Activated T-cell treated with anti-CD3 and anti-CD28 coated beads, Interleukin-2, amount 50 U/mL, for 1 hour (primary cell): ENCODE measurements around the gene TFE3.
A peak's percentile ranks its signal among the peaks of the same experiment; 100 is the strongest.

ENCODE experiments used
- DNase-seq: peaks from one replicate; pipeline ENCODE4 v3.0.0-alpha.2; 2020

Gene TFE3

DNA sequence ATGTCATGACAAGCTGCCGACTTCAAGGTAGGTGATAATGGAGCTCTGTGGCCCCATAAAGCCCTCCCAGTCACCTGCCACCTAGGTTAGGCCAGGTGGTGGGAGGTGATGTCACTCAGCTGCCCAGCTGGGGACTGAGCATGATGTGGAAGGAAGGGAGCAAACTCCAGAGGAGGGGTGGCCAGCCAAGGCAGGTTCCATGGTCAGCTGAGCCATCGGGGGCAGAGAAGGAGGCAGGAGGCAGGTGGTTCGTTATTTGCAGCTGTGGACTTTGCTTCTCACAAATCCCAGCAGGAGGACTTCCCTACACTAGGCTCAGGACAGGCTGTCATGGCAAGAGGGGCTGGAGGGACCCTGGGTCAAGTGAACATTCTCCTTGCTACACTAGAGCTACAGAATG, 17.8 kb upstream of the TFE3 start:
- DNase-seq, result no peak

DNA sequence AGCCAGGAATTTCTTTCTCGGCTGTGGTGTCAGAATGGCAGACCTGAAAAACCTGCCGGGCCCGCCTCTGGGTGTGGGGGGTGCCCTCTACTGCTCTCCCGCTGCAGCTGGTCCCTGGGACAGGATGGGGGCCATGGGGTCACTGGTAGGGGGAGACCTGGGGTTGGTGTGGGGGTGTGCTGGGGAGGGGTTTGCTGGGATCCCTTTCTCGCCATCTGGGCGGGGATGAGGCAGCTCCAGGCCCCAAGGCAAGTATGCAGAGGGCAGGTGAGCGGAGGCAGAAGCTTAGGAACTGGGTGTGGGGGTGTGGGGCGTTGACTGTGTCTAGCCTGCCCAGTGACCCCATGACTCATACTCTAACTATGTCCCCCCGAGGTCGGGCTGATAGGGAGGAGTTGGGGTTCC, 16.5 kb upstream of the TFE3 start:
- no peak for DNase-seq

DNA sequence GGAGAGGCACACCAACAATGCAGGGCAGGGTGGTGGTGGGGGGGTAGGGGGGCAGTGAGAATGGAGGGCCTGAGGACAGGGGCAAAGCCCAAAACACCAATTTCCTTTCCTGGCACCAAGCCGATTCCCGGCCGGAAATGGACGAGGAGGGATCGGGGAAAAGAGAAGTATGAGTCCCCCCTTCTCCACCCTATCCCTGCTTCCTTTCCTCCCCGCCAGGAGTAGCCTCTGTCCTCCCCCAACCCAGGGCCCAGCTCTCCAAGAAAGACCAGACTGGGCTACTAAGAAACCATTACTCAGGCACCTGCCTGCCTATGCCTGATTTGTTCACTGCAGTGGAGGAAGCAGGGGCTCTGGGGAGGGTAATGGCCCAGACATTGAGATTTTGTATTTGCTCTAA, 16.0 kb upstream of the TFE3 start:
- DNase-seq, result no peak

DNA sequence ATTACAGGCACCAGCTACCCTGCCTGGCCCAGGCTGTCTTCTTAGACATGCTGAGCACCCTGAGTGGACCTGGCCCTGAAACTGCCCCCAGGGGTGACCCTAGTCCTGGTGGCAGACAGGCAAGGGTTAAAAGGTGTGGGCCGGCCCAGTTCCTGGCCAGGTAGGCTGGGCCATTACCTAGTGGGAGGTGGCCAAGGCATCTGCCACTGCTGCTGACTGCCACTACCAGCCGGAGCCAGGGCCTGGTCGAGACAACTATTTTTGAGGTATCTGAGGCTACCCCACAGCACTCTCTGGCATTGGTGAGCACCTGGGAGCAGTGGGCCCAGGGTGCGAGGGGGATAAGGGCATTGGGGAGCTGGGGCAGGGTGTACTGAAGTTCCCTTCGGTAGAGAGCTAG, 15.6 kb upstream of the TFE3 start, which contains the start of gene CCDC120:
Gene CCDC120 (plus strand): TSS at position 206 of the 400 bp plus-strand sequence. CDS start 3,043 bp downstream, outside the sequence.
- no peak for DNase-seq

DNA sequence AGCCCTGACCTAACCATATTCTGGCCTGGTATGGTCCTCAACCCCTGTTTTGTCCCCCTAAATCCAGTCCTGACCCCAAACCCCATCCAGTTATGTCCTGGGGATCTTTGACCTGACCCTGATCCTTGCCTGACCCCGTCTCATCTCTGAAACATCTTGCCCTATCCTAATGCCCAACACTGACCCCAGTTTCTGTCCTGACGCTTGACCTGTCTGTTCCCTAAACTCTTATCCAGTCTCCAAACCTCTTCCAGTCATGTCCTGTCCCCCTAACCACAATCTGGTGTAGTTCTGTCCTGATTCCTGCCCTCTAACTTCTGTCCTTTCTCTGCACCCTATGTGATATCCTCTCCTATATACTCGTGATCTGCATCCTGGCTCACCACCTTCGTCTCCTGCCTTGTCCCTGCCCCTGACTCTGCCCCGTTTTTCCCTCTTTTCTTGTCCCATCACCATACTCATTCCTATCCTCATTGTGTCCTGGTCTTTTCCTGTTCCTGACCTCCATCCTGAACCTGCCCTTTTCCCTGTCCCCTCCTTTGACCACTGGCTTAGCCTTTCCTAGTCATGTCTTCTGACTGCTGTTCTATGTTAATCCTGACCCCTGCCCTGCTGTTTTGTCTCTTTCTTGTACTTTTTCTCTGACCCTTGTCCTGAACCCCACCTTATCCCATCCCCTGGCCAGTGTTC, 11.1 kb upstream of the TFE3 start:
- no peak for DNase-seq

DNA sequence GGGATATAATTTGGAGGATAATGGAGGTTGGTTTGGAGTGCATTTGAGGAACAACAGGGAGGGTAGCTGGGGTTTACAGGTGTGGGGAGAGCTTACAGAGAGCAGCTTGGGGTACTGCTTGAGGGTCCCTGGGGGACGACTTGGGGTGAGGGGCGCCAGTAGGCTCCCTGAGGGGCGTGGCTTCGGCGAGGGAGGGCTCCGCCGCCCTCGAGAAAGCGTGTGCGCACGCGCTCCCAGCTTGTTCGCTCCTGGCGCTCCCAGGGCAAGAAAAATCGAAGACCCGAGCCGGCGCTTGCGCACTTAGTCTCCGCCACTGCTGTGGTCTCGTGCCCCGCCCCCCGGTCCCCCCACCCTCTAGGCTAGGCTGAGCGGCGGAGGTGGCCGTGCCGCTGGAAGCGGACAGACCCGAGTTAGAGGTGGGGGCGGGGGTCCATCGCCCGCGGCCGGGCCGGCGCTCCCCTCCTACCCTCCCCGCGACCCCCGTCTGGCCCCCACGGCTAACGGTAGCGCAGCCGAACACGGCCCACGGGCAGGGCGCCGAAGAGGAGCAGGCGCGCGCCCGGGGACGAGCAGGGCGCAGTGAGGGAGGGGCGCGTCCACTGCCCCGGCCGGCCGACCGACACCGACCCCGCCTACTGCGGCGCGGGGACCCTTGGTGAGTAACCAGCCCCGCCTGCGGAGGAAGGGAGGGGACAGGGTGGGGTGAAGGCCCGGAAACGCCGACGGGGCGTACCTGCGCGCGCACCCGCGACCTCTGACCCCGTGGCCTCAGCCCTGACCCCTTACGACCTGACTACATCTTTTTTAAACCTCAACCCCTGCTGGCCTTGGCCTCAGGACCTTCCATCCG, 10.3 kb upstream of the TFE3 start:
- peak; percentile 67 for DNase-seq

DNA sequence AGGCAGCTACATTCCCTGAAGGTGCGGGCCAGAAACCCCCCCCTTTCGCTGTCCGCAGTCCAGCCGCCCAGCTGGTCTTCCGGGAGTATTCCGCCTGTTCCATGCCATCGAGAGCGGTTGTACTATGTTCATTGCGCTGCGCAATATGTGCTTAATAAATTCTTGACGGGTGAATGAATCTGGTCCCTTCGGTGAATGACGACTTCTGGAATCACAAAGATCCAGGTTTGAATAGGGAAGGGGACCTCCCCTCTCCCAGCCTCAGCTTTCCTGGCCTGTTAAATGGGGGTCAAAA, 777 bp upstream of the TFE3 start:
- no peak for DNase-seq

DNA sequence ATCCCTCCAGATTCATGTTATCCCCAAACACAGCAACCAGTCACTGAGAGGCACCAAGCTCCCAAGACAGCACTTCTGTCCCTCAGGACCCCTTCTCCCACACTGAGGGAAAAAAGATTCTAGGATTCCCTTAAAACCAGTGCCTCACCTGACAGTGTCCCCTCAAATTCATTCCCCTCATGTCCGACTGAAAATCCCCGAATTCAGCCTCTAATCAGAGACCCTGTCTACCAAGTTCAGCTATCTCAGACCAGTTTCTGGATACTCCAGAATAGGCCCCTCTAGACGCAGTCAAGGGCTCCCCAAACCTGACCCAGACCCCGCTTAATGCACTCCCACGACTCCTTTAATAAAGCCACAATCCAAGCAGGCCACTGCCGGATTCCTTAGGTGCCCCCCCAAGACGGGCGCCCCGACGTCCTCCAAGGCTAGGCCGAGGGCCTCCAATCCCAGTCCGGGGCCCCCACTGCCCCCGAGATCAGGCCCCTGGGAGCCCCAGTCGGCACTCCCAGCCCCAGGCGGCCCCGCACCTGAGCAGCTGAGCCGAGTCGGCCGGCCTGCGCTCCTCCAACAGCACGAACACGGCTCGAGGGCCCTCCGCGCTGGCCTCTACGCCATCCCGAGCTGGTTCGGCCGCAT, 457 bp downstream of the TFE3 start:
- no peak for DNase-seq

DNA sequence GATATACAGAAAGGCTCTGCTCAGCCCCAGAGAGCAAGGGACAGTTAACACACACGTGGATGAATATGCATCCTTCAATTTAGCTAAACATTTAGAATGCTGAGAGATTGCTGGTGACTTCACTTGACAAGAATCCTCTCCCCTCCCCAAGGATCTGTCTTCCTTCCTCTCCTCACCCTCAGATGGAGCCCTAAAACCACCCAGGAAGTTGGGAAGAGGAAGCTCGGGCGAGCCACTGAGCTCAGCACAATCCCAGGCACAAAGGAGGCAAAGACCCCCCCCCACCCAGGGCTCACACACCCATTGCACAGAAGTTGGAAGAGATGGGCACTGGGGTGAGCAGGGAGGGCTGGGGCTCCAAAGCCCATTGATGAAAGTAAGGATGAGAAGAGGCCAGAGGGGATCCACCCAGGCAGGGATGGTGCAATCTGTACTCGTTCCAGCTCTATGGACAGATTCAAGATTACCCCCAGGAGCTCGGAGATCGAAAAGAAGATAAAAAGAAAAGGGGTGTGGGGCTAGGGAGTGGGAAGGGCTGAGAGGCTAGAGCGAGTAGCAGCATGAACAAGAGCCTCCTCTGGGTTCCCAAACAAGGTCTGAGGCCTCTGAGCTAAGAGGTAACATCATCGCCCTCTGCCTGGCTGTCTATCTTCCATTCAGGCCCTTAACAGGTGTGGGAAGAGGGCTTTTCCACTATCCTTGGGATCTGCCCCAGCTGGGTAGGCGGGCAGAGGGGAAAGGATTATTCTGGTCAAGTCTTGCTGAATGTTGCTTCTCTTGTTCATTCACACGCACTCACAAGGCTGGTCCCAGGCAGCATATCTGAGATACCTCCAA, 1.2 kb downstream of the TFE3 start:
- DNase-seq, result no peak

DNA sequence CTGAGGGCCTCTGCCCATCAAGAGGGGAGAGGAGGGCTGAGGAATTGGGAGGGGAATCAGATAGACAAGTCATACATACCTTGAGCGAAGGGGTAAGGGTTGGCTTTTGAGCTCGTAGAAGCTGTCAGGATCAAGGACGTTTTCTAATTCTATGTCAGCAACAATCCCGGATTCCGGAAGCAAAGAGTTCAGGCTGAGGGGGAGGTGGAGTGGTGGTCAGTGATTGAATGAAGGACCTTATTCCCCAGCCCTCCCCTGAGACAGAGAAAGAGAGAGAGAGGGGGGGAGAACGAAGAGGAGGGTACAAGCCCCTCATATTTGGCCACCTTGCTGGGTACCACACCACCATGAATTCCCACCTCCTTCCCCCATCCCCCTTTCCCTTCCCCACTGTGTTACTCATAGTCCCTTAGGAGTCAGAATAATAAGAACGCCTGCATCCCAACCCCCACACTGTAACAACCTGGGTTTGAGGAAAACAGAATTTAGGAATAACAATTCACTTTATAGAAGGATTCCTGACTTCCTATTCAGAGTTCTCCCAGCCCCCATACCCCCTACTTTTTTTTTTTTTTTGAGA, 2.7 kb downstream of the TFE3 start:
- no peak for DNase-seq

DNA sequence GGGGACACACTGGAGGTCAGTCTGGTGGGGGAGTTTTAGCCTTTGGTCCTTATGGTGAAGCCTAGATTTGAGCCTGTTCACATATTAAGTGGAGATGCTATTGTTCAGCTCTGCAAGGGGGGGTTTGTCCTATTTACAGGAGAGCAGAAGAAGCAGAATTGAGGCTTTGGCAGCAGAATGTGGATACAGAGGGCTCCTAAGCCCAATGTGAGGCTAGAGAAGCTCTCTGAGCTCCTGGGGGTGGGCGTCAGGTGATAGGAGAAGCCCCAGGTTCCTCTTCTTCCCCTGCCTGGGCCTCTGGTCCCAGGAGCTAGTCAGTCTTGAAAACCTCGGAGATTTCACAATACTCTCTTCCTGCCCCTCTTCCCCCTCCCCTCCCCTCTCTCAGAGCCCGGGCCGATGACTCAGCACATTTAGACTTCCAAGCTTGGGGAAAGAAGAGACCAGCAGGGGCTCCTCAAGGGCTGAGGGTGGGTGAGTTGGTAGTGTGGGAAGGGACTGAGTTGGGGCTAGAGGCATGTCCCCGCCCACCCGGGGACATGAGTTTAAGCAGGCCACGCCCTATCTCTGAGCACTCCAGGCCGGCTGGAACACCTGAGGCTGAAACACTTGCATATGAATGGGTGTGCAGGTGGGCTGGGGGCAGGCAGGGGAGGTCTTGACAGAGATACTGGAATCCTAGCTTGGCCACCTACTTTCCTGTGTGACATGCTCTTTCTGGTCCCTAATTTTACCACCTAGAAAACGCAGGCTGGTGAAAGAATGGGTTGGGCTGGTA, 3.4 kb downstream of the TFE3 start:
- peak; percentile 35 for DNase-seq

DNA sequence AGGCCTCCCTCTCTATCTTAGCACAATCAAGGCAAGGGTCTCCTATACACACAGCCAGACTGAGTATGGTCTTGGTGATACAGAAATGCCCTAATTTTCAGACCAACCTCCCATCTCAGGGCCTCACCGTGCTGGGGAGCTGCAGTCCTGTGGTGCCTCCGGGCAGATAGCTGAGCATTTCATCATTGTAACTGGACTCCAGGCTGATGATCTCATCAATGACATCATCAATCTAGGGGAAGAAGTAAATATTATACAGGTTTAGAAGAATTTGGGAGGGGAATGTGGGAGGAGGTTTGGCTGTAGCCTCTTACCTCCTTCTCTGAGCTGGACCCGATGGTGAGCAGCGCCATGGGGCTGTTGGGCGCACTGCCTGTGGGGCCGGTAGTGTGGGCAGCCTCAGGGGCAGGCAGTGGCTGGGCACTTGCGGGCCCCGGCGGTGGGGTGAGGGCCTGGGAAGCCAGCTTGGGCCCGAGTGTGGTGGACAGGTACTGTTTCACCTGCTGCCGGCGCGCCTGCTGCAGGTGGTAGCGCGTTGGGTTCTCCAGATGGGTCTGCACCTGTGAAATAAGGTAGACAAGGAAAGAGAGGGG, 5.2 kb downstream of the TFE3 start:
- DNase-seq, result no peak

DNA sequence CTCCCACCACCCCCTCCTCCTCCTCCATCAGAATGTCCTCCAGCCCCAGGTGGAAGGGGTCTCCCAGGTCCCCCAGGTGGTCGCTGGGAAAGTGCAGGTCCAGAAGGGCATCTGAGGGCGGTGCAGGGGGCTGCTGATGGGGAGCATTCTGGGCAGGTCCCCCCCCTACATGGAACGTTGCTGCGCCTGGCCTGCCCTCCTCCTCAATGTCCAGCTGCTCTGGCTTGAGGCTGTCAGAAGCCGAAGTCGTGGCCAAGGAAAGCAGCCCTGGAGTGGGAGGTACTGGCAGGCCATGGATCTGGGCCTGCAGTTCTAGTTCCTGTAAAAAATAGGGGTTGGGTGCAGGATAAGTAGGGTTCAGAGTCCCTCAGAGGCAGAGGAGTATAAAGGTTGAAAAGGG, 12.9 kb downstream of the TFE3 start:
- no peak for DNase-seq

DNA sequence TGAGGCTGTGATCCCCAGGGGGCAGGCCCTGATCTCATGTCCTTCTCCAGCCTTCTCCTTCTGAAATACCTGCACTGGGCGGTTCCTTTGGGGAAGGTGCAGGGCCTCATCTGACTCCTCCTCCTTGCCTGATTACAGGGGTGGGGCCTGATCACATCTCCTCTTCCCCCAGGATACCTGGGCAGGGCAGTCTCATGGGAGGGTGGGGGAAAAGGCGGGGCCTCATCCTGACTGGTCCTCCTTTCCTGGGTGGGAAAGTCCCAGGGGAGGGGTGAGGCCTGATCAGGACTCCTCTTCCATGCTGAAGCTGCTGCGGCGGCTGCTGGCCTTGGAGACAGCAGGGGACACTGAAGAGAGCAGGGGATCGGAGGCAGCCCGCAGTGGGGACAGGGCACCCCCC, 13.3 kb downstream of the TFE3 start:
- no peak for DNase-seq

DNA sequence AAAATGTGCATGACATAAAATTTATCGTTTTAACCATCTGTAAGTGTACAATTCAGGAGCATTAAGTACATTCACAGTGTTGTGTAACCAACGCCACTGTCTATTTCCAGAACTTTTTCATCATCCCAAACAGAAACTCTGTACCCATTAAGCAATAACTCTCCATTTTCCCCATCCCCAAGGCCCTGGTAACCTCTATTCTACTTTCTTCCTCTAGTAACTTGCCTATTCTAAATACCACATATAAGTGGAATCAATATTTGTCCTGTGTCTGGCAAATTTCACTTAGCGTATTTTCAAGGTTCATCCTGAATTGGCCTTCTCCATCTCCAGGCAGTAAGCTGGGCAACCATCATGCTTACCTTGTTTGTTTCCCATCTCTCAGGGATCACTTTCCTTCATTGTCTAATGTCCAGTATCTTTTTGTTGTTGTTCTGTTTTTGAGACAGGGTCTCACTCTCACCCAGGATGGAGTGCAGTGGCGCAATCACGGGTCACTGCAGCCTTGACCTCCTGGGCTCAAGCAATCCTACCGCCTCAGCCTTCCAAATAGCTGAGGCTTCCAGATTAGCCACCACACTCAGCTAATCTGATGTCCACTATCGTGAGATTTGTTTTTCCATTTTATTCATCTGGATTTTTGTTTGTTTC, 23.4 kb downstream of the TFE3 start:
- no peak for DNase-seq

DNA sequence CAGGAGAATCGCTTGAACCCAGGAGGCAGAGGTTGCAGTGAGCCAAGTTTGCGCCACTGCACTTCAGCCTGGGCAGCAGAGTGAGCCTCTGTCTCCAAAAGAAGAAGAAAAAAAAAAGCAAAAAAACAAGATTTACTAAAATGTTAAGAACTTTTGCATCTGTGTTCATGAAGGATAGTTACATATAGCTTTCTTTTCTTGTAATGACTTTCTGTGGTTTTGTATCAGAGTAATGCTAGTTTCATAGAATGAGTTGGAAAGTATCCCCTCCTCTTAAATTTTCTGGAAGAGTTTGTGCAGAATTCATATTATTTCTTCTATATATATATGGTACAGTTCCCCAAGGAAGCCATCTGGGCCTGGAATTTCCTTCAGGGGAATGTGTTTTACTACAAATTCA, 24.1 kb downstream of the TFE3 start:
- DNase-seq, result no peak

DNA sequence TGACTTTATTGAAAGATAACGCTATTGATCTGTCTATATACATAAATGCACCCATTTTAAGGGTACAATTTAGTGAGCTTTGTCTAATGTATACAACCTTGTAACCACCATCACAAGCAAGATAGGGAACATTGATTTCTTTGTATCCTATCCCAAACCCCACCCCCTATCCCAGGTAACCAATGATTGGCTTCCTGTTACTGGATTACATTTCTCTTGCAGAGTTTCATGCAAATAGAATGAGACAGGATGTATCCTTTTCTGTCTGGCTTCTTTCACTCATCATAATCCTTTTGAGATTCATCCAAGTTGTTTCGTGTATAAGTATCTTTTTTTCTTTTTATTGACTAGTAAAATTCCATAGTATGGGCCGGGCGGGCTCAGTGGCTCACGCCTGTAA, 39.5 kb downstream of the TFE3 start:
- no peak for DNase-seq

DNA sequence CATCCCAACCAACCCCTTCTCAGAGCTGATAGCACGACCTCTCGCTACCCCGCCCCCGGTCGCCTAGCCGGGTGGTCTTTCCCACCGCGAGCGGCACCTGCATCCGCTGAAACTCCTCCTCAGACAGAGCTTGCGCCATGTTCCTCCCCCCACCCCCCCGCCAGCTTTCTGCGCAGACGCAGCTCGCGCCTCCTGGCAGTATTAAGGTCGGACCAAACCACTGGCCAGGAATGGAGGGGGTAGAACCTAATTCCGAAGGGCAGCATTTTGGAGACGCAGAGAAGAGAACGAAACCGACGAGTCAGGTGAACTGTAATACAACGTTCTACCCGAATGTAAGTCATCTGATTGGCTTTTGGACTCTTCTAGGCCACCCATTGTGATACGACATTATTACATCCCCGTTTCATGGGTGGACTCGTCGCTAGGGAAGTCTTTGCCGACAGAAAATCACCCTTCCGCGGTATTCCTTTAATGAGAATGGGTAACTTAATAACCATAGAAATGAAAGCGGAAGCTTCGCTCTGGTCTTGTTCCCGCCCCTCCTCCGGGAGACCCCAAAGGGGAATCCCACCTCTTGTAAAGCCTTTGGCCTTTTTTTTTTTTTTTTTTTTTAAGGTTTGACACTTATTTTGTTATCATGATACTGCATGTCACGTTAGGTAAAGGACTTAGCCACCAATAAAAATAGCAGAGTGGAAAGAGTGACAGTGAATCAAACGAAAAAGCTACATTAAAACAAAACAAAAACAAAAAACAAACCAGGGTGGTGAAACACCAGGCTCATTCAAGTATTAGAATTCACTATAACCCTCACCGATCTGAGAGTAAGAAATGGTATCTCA, 40.8 kb downstream of the TFE3 start, which contains the start of gene GRIPAP1:
Gene GRIPAP1 (minus strand): TSS at position 174 of the 845 bp plus-strand sequence. CDS start 35 bp downstream, at position 139.
- DNase-seq, result peak; percentile 75

DNA sequence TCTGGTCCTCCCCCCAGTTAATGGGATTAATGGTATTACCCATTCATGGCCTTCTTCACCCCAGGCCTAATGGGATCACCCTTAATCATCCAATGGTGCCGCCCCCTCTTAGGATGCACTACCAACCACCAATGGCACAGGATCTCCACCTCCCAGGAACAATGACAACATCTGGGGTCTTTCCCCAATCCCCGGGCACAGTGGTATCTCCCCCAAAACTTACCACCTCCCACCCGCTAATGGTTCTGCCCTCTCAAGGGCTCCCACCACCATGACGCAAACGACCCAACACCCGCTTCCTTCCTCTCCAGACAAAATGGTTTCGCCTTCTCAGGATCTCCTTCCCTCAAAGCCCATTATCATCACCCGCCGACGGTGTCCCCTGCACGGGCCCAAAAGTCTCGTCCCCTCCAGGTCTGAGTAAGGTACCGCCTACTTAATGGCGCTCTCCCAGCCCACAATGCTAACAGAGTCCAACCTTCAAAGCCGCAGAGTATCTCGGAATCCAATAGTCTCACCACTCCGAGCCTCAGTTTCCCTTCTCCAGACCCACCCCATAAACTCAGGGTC, 41.6 kb downstream of the TFE3 start:
- peak; percentile 62 for DNase-seq

DNA sequence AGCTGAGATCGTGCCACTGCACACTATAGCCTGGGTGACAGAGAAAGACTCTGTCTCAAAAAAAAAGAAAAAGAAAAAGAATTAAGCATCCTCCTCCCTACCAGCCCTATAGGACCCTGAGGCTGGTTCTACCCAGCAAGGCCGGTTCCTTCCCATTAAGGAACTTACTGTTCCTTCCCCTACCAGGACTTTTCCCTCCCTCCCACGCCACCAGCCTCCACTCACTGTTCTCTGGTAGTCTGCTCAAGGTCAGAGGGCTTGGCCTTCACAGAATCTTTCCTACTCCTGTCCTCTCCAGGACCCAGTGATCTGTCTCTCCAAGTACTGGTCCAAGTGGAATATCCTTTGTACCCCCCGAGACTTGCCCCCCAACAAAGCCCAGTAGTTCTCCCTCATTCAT, 42.5 kb downstream of the TFE3 start:
- DNase-seq, result no peak
